HUES6 (cell line): Measurements from ENCODE around the gene NF1.
"Not testable (repeated sequence)": the region's sequence is repeated elsewhere in the genome, so short reads cannot be mapped to it uniquely, and the experiment has no call there.

Experiments
- H3K27ac ChIP-seq: 2 replicates; pipeline ENCODE4 v1.7.0; 2013; ENCODE audit warnings: low read depth, mild to moderate bottlenecking, low read length, inconsistent platforms
- H3K27me3 ChIP-seq: 2 replicates; pipeline ENCODE4 v1.6.1; 2013; ENCODE audit warnings: low read length; ENCODE audit not compliant: control insufficient read depth, insufficient read depth
- H3K36me3 ChIP-seq: 2 replicates; pipeline ENCODE4 v1.6.1; 2013; ENCODE audit warnings: low read length; ENCODE audit not compliant: control insufficient read depth, insufficient read depth
- H3K4me1 ChIP-seq: 2 replicates; pipeline ENCODE4 v1.6.1; 2013; ENCODE audit warnings: low read length; ENCODE audit not compliant: control insufficient read depth, insufficient read depth
- H3K4me3 ChIP-seq: 2 replicates; pipeline ENCODE4 v1.5.1; 2013; ENCODE audit warnings: low read depth, low read length
- H3K9ac ChIP-seq: one replicate; pipeline ENCODE4 v1.6.1; 2013; ENCODE audit warnings: mild to moderate bottlenecking, low read length
- H3K9me3 ChIP-seq: 2 replicates; pipeline ENCODE4 v1.6.1; 2013; ENCODE audit warnings: low read depth, low read length; ENCODE audit not compliant: control insufficient read depth, insufficient read depth

NF1 gene

DNA sequence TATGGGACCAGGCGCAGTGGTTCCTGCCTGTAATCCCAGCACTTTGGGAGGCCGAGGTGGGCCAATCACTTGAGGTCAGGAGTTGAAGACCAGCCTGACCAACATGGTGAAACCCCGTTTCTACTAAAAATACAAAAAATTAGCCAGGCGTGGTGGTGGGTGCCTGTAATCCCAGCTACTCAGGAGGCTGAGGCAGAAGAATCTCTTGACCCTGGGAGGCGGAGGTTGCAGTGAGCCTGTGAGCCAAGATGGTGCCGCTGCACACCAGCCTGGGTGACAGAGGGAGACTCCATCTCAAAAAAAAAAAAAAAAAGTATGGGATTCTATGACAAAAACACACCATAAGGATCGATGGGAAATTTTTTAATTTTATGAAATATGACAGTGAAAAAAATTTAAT, 217.4 kb downstream of the NF1 start:
- H3K9ac ChIP-seq, H3K4me1 ChIP-seq, H3K9me3 ChIP-seq, H3K27ac ChIP-seq, H3K36me3 ChIP-seq, H3K27me3 ChIP-seq, H3K4me3 ChIP-seq: not testable (repeated sequence)

DNA sequence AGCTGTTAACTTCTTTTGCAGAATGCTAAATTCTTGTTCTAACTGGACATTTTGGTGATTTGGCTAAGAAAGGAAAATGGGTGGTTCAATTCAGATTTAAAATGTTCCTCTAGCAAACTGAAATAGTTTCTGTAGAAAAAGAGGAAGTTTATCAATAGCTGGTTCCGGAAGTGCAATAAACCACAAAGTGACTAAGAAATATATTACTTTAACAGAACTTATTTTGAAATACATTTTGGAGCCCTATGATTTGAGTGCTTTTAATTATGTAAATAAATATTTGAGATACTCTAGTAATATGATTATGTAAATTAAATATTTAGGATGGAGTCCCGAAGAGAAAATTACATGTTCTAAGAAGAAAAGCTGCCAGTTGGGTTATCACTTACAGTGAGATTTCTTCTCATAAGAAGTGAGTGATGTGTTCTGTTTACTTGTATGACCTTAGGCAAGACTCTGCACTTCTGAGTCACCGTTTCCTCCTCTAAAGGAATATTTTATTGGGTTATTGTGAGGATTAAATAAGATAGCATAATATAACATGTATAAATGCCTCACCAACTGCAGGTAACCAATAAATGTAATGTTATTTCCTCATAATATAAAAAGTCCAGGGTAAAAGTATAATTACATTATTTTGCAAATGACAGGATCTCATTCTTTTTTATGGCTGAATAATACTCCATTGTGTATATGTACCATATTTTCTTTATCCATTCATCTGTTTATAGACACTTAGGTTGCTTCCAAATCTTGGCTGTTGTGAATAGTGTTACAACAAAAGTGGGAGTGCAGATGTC, 219.4 kb downstream of the NF1 start, which contains the start of gene EVI2B:
TSS of gene EVI2B (minus strand) at position 73 of the 800 bp plus-strand sequence. CDS start 8,445 bp downstream, outside the sequence.
- H3K9ac ChIP-seq, result no peak within 1 kb of the TSS
- H3K27me3 ChIP-seq, result no peaks in the 10 kb centered on the region
- H3K27ac ChIP-seq, result no peak within 1 kb of the TSS
- H3K4me1 ChIP-seq, result no peaks in the 10 kb centered on the region
- H3K9me3 ChIP-seq, result no peaks in the 10 kb centered on the region
- H3K4me3 ChIP-seq, result no peak within 1 kb of the TSS
- H3K36me3 ChIP-seq, result no peaks in the 10 kb centered on the region

DNA sequence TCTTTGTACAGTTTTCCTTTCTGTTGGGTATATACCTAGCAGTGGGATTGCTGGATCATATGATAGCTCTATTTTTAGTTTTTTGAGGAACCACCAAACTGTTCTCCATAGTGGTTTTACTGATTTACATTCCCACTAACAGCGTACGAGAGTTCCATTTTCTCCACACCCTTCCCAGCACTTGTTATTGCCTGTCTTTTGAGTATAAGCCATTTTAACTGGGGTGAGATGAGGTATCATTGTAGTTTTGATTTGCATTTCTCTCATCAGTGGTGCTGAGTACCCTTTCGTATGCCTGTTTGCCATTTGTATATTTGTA, 220.0 kb downstream of the NF1 start:
- no peaks in the 10 kb centered on the region for H3K36me3 ChIP-seq

DNA sequence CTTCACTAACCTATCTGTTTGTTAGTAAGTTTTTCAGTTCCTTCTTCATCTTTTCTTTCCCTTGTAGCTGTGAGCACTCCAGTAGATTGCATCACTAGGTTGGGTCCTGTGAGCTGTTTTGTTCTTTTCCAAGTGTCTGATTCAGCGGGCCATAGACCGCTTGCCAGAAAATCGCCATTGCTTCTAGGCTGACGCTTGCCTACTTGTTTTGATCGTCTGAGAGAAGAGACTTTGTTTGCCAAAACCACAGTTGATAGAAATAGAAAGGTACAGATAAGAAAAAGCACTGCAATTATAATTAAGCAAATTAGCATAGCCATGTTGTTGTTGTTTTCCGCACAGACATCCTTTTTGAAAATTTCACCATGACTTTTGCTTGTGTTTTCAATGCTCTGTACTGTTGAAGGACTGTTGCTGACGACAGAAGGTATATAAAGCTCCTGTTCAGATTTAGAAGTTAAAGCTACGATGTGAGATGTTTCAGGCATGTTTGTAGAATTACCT, 223.6 kb downstream of the NF1 start:
- Histone ChIP-seq H3K4me1 (no peaks in the 10 kb centered on the region), H3K9ac (no peak overlapping the region), H3K27me3 (no peaks in the 10 kb centered on the region), H3K27ac (0 out of 2 replicates have a peak overlapping the region, but pooled peaks have one; percentile 27), H3K36me3 (no peaks in the 10 kb centered on the region), H3K9me3 (no peaks in the 10 kb centered on the region), H3K4me3 (no peak overlapping the region)

More for the DNA sequence above, 220.0 kb downstream of the NF1 start:
- Histone ChIP-seq H3K27ac (no peak overlapping the region), H3K27me3 (no peaks in the 10 kb centered on the region), H3K9ac (no peak overlapping the region), H3K4me1 (no peaks in the 10 kb centered on the region), H3K4me3 (no peak overlapping the region), H3K9me3 (no peaks in the 10 kb centered on the region)

DNA sequence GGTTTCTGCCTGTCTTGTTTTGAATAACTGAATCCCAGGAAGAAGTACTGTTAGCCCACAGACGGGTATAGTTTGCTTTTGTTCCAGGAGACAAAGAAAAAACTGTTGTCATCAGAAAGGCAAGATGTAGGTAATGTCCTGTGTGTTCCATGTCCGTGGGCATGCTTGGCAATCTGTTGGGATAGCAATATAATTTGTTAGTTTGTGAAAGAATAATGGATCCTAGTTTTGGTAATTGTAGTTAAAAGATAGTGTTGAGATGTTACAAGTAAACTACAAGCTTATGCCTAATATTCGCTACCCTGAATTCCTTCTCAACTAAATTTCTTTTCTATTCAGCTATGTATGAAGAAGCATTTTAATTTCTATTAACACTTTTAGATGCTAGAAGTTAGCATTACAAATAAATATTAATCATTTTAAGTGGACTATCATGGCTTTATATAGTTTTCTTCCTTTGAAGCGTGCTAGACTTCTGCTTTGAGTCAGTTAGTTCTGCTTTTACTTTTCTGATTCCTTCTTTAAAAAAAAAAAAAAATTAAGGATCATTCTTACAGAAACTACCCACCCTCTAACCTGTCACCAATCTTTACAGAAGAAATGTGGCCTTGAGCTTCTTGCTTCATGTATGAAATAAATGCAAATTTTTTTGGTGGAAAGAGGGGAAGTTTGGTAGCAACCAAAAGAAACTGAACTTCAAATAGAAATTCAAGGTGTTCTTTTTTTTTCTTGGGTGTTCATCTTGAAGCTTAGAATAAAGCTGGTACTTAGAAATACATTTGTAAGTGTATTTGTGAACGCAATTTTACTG, 224.3 kb downstream of the NF1 start:
- Histone ChIP-seq H3K9ac (no peak overlapping the region), H3K27ac (no peak overlapping the region), H3K9me3 (no peaks in the 10 kb centered on the region), H3K4me3 (no peak overlapping the region), H3K36me3 (no peaks in the 10 kb centered on the region), H3K27me3 (no peaks in the 10 kb centered on the region), H3K4me1 (no peaks in the 10 kb centered on the region)

DNA sequence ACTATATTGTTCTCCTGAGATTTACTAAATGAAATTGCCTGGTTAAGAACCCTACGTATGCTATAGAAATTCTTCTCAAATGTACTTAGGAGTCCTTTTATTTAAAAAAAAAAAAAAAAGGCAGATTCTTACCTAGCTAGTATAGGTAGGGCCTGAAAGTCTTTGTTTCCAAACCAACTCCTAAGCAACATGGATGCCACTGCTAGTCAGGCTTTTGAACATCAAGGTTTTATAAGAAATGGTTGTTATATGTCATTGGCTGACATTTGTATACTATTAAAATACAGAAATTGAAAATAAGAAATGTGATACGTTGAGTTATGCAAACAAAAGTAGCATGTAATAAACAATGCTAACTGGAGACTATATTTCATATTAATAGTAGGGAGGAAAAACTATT, 225.5 kb downstream of the NF1 start:
- no peaks in the 10 kb centered on the region for H3K36me3 ChIP-seq

DNA sequence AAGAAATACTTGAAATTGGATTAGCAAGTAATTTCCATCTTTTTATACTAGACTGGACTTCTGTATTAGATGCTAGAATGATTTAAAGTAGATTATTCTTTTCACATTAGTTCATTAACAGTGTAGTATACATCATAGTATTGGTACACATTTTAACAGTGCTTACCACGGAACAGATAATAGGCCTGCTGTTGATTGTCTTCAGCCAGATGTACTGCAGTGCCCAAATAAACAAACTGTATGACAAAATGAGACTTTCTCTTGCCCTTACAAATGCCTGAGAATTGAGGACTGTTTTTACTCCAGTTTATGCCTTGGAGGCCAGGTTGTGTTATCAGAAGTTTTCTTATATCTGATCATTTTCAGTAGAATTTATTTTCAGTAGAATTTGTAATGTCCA, 226.0 kb downstream of the NF1 start:
- no peak overlapping the region for H3K9ac ChIP-seq
- H3K4me3 ChIP-seq, result no peak overlapping the region

More for the DNA sequence above, 225.5 kb downstream of the NF1 start:
- H3K9me3 ChIP-seq, result no peaks in the 10 kb centered on the region
- no peaks in the 10 kb centered on the region for H3K4me1 ChIP-seq
- no peaks in the 10 kb centered on the region for H3K27me3 ChIP-seq
- H3K27ac ChIP-seq, result no peak overlapping the region
- no peak overlapping the region for H3K9ac ChIP-seq
- H3K4me3 ChIP-seq, result no peak overlapping the region

DNA sequence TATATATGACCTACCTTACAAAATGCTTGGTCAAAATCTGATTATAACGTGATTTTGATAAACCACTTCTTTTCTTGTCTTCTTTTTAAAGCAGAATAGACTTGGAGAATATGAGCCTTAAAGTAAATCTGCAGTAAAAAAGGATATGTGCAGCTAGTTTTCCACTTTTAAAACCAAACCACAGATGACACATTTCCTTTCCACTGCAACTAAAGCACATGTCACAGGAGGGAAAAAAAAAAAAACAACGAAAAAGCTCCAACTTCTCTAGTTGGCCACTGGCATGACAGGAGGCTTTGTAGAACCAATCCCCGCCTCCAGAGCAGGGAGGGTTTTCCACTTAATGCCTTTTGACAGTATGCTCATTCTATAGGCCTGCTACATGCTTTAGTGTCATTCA, 226.7 kb downstream of the NF1 start, which contains the start of gene EVI2A:
TSS of gene EVI2A (minus strand) at position 142 of the 400 bp plus-strand sequence. CDS start 2,609 bp downstream, outside the sequence.
- no peak within 1 kb of the TSS for H3K9ac ChIP-seq
- no peak within 1 kb of the TSS for H3K27ac ChIP-seq
- H3K4me3 ChIP-seq, result no peak within 1 kb of the TSS
- no peaks in the 10 kb centered on the region for H3K9me3 ChIP-seq
- H3K27me3 ChIP-seq, result no peaks in the 10 kb centered on the region
- peaks cover 1% of the 10 kb centered on the region for H3K36me3 ChIP-seq
- no peaks in the 10 kb centered on the region for H3K4me1 ChIP-seq

More for the DNA sequence above, 226.0 kb downstream of the NF1 start:
- Histone ChIP-seq H3K27ac (no peak overlapping the region), H3K36me3 (no peaks in the 10 kb centered on the region), H3K9me3 (no peaks in the 10 kb centered on the region), H3K27me3 (no peaks in the 10 kb centered on the region), H3K4me1 (no peaks in the 10 kb centered on the region)

DNA sequence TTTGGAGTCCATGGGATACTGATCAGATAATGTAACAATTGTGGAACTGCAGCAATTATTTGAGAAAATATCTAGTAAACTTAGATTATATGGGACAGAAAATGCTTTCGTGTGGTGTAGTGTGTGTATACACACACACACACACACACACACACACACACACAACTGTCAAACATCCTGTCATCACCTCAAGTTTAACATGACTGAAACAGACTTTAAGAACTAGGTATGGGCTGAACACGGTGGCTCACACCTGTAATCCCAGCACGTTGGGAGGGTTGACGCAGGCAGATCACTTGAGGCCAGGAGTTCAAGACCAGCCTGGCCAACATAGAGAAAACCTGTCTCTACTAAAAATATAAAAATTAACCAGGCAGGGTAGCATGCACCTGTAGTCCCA, 227.2 kb downstream of the NF1 start:
- no peaks in the 10 kb centered on the region for H3K9me3 ChIP-seq
- H3K36me3 ChIP-seq, result peaks cover 2% of the 10 kb centered on the region
- H3K27me3 ChIP-seq, result no peaks in the 10 kb centered on the region
- H3K4me3 ChIP-seq, result no peak overlapping the region
- H3K9ac ChIP-seq, result no peak overlapping the region
- no peaks in the 10 kb centered on the region for H3K4me1 ChIP-seq
- H3K27ac ChIP-seq, result no peak overlapping the region

DNA sequence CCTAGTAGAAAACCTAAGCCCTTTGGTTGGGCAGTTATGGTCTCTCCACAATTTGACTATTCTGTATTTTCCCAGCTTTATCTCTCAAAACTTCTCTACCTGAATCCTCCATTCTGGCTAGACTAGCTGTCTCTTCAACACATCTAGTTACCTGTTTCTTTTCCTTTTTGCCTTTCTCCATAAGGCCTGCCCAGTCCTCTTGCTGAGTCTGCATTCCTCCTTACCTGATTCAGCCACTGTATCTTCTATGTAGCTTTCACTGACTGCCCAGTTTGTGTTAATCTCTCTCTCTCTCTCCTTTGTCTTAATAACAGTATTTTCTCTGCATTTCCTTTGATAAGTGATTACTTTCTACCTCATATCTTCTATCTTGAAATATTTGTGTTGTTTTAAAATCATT, 228.8 kb downstream of the NF1 start:
- Histone ChIP-seq H3K9ac (no peak overlapping the region), H3K27me3 (no peaks in the 10 kb centered on the region), H3K4me3 (no peak overlapping the region), H3K4me1 (no peaks in the 10 kb centered on the region), H3K27ac (no peak overlapping the region), H3K9me3 (no peaks in the 10 kb centered on the region), H3K36me3 (peaks cover 10% of the 10 kb centered on the region)
